Right cardiac atrium (tissue), 5 donors: Measurements from ENCODE around the gene ADGRL1. TPM values are rescaled to one million over a fixed set of nuclear protein-coding genes. Genes with fewer than 3 reads are reported as not detected.

Experiments used
- ATAC-seq, 2 donors: fragments of 200-7000 bp; cut with Tn5 transposase; one replicate each; pipeline versions ENCODE4 v1.8.0 to v1.9.1; 2020; ENCODE audit warnings: moderate library complexity in 2 of 2, mild to moderate bottlenecking in 1 of 2
- DNase-seq, 3 donors: peaks; one replicate each; pipeline ENCODE4 v3.0.0-alpha.2; 2020
- H3K27ac ChIP-seq: one replicate; pipeline ENCODE4 v1.5.1; 2013; ENCODE audit warnings: mild to moderate bottlenecking, low read length, control low read depth, moderate library complexity
- H3K27me3 ChIP-seq: one replicate; pipeline ENCODE4 v1.6.1; 2013; ENCODE audit not compliant: control insufficient read depth, insufficient read depth
- H3K4me1 ChIP-seq: one replicate; pipeline ENCODE4 v1.6.1; 2013; ENCODE audit warnings: low read length; ENCODE audit not compliant: control insufficient read depth, insufficient read depth
- H3K4me3 ChIP-seq: one replicate; pipeline ENCODE4 v1.5.1; 2013; ENCODE audit warnings: low read length, control low read depth
- H3K9me3 ChIP-seq: one replicate; pipeline ENCODE4 v1.6.1; 2013; ENCODE audit warnings: low read length; ENCODE audit not compliant: control insufficient read depth
- WGBS: extraction: QIAGEN DNeasy Blood & Tissue Kit; methylation state at CpG from one replicate; pipeline ENCODE4 v1.1.7; 2013; 5-methylcytosine and 5-hydroxymethylcytosine counted together
- intact Hi-C, 4 donors: fragments of 100-400 bp; cut with DNase I; formaldehyde crosslinking; loops; one replicate each; pipeline versions ENCODE4 v1.11.0 to v1.14.0; 2022 to 2023
- polyA plus RNA-seq: library from polyadenylated mRNA; stranded (reverse); fragments of 200-250 nt; gene quantifications from one replicate; pipeline ENCODE4 v1.2.3, GENCODE V29; 2013
- total RNA-seq, 4 donors: library from RNA; stranded (reverse); fragmentation: NEBNext Ultra II Directional; extraction: Animal tissue kit (Norgen Biotek cat#: 25700); gene quantifications; one replicate each; pipeline ENCODE4 v1.2.1, GENCODE V29; 2021
- donor health status: healthy with polysubstance abuse.
- donor health status: DM: no; HTN: yes; CAD: no.
- donor health status: DM: no; HTN: no; CAD: no.
- donor health status: DM: no; HTN: yes; CAD: no; lungs with severe emphysema.
- donor health status: DM: yes; HTN: yes; CAD: no.

ADGRL1 gene
- total and polyA plus RNA-seq, 5 donors = 20.1 to 36.9 (median 33.6) TPM

DNA sequence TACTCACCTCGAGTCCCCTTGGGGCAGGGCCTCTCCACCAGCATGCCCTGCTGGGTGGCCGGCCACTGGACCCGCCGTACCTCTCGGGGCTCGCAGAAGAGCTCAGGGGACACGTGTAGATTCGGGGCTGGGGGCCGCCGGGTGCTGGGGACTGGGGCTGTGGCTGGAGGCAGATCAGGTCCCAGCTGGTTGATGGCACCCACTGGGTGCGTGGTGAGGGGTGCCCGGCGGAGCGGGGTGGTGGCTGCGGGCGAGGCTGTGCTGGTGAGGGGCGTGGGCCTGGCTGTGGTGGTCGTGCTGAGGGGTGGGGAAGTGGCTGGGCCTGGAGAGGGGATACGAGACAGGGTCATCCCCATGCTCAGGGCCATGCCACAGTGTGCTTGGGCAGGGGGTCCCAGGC lies 44.7 kb downstream of the ADGRL1 start:
- H3K27ac ChIP-seq = no peak overlapping the region
- WGBS = 93% methylated on average over 19 of the region's 19 CpGs
- H3K9me3 ChIP-seq = no peaks in the 10 kb centered on the region
- no peak for ATAC-seq
- no peak overlapping the region for H3K4me3 ChIP-seq
- intact Hi-C loops = no loop called here
- no peaks in the 10 kb centered on the region for H3K4me1 ChIP-seq
- H3K27me3 ChIP-seq = no peaks in the 10 kb centered on the region
- peak in 1 of 3 donors; percentile 65 for DNase-seq

GRCh38 chr19:14160017-14160703 lies 45.8 kb downstream of the ADGRL1 start:
- Histone ChIP-seq H3K4me3 (no peak overlapping the region), H3K9me3 (no peaks in the 10 kb centered on the region), H3K4me1 (no peaks in the 10 kb centered on the region), H3K27me3 (no peaks in the 10 kb centered on the region), H3K27ac (no peak overlapping the region)
- WGBS = 88% methylated on average over 25 of the region's 25 CpGs
- ATAC-seq (no peak), DNase-seq (peak in 1 of 3 donors; percentile 50)
- intact Hi-C loops = no loop called here

GRCh38 chr19:14159059-14159458 lies 46.9 kb downstream of the ADGRL1 start:
- Histone ChIP-seq H3K4me3 (no peak overlapping the region), H3K9me3 (no peaks in the 10 kb centered on the region), H3K27ac (no peak overlapping the region), H3K4me1 (no peaks in the 10 kb centered on the region), H3K27me3 (no peaks in the 10 kb centered on the region)
- WGBS = 71% methylated on average over 12 of the region's 12 CpGs
- intact Hi-C loops = loop anchor here in 2 of 4 donors (10.0 kb wide), 2 partner anchors 126 to 186 kb away; no protein-coding TSS in a partner anchor
- ATAC-seq (no peak), DNase-seq (peak in 1 of 3 donors; percentile 43)

DNA sequence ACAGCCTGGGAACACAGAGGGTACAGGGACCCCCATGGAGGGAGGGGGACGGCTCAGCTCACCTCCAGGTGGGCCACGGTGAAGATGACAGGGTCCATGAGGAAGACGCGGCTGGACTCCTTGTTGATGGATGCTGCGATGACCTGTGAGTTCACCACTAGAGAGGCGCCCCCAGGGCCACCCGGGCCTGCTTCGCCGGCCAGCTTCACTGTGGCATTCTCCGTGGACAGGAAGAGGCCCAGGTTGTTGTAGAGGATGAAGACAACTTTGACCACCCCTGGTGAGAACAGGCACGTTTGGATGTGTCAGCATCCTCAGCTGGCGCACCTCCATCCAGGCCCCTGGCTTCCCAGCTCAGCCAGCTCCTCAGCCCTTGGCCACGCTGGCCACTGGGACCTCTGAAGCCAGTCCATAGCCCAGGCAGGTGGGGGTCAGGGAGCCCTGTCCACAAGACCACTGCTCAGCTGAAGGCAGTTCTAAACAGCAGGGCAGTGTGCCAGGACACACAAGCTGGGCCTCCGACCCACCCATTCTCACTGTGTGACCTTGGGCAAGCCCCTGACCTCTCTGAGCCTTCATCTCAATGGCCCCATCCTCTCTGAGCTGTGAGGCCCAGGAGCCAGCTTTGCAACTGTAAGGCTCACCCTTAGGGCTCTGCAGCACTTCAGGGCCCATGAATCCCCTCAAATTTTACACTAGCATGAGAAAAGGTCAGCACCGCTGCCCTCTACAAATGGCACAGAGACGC lies 47.5 kb downstream of the ADGRL1 start:
- no peaks in the 10 kb centered on the region for H3K9me3 ChIP-seq
- no peak overlapping the region for H3K27ac ChIP-seq
- H3K27me3 ChIP-seq = no peaks in the 10 kb centered on the region
- H3K4me1 ChIP-seq = no peaks in the 10 kb centered on the region
- 89% methylated on average over 16 of the region's 16 CpGs for WGBS
- intact Hi-C loops = loop anchor here in 2 of 4 donors (10.0 kb wide), 2 partner anchors 126 to 186 kb away; no protein-coding TSS in a partner anchor
- H3K4me3 ChIP-seq = no peak overlapping the region
- DNase-seq = peak in 1 of 3 donors; percentile 37
- ATAC-seq = no peak

DNA sequence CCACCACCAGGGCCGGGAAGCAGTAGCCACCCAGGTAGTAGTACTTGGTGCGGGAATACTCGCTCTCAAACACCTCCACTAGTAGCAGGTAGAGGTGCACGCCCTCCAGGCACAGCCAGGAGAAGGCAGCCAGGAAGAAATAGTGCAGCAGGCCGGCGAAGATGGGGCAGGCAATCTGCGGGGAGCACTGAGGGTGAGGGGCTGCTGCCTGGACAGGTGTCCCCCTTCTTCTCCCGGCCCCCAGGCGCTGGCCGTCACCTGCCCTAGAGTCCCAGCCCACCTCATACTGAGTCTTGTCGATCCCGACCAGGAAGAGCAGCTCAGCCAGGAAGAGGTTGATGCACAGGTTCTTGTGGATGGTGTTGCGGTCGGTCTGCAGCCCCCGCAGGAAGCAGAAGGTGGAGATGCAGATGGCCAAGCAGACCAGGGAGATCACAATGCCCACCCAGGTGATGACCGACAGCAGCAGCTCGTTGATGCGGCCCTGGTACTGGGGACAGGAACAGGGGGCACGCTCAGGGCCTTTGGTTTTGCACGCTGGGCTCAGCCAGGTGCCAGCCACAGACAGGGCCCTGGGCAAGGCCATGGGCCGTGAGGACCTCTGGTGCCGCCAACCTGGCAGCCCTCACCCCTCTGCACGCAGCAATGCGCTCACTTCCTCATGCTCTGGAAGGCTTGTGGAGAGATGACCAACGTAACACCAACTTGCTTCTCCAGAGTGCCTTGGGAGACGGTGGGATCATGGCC lies 48.8 kb downstream of the ADGRL1 start:
- intact Hi-C loops = loop anchor here in 2 of 4 donors (10.0 kb wide), 2 partner anchors 128 to 188 kb away; no protein-coding TSS in a partner anchor
- WGBS = 94% methylated on average over 26 of the region's 26 CpGs
- ATAC-seq = no peak

GRCh38 chr19:14156122-14156521 lies 49.8 kb downstream of the ADGRL1 start:
- Histone ChIP-seq H3K4me3 (no peak overlapping the region), H3K27ac (no peak overlapping the region), H3K27me3 (no peaks in the 10 kb centered on the region), H3K9me3 (no peaks in the 10 kb centered on the region), H3K4me1 (no peaks in the 10 kb centered on the region)
- DNase-seq (peak in 1 of 3 donors; percentile 39), ATAC-seq (no peak)
- intact Hi-C loops = loop anchor here in 2 of 4 donors (10.0 kb wide), 2 partner anchors 129 to 189 kb away; no protein-coding TSS in a partner anchor
- WGBS = 95% methylated on average over 12 of the region's 12 CpGs

More for the DNA sequence above, 48.8 kb downstream of the ADGRL1 start:
- DNase-seq = no peak
- H3K27me3 ChIP-seq = no peaks in the 10 kb centered on the region
- H3K27ac ChIP-seq = no peak overlapping the region
- H3K4me1 ChIP-seq = no peaks in the 10 kb centered on the region
- no peak overlapping the region for H3K4me3 ChIP-seq
- no peaks in the 10 kb centered on the region for H3K9me3 ChIP-seq

DNA sequence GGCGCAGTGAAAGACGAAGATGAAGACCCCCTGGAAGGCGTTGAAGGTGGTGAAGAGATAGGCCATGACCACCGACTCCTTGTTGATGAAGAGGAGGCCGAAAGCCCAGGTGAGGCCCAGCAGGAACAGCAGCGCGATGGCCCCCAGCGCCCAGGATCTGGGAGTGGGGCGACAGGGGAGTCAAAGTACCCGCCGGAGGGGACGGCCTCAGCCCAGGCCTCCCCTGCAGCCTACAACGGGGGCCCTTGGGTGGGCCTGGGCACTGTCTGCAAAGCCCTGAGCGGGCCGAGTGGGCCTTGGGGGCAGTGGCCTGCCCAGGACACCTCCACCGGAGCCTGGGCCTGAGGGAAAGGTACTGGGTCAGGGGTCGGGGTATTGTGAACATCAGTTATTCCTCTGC lies 50.6 kb downstream of the ADGRL1 start:
- no peaks in the 10 kb centered on the region for H3K9me3 ChIP-seq
- intact Hi-C loops = loop anchor here in 2 of 4 donors (10.0 kb wide), 2 partner anchors 129 to 189 kb away; no protein-coding TSS in a partner anchor
- H3K27ac ChIP-seq = no peak overlapping the region
- H3K4me1 ChIP-seq = no peaks in the 10 kb centered on the region
- ATAC-seq = no peak
- no peaks in the 10 kb centered on the region for H3K27me3 ChIP-seq
- peak in 1 of 3 donors; percentile 45 for DNase-seq
- WGBS = 95% methylated on average over 17 of the region's 17 CpGs
- H3K4me3 ChIP-seq = no peak overlapping the region

DNA sequence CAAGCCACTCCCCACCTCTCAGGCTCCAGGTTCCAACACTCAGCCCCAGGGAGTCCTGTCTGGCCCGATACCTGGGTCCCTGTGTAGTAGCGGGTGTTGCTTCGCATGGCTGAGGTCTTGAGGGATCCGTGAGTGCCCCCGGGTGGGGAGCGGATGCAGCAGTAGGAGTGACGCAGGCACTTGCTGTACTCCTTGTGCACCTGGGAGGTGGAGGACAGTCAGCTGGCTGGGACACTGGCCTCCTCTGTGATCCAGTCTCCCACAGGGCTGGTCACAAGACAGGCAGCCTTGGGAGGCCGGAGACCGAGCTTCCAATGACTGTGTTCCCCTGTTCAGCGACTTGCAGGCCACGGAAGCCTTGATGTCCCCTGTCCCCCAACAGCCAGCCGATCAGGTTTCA lies 53.3 kb downstream of the ADGRL1 start:
- DNase-seq (no peak), ATAC-seq (no peak)
- intact Hi-C loops = loop anchor here in 2 of 4 donors (10.0 kb wide), 2 partner anchors 132 to 192 kb away; no protein-coding TSS in a partner anchor
- H3K4me1 ChIP-seq = peaks cover 5% of the 10 kb centered on the region
- WGBS = 94% methylated on average over 12 of the region's 12 CpGs
- H3K27ac ChIP-seq = no peak overlapping the region
- no peak overlapping the region for H3K4me3 ChIP-seq
- no peaks in the 10 kb centered on the region for H3K27me3 ChIP-seq
- H3K9me3 ChIP-seq = no peaks in the 10 kb centered on the region

- intact Hi-C loops = loop anchor here in 2 of 4 donors (10.0 kb wide), 2 partner anchors 134 to 194 kb away; no protein-coding TSS in a partner anchor
- DNase-seq = peak in 1 of 3 donors; percentile 60
- Histone ChIP-seq H3K27ac (peak overlapping the region; percentile 16), H3K4me1 (peaks cover 5% of the 10 kb centered on the region), H3K27me3 (no peaks in the 10 kb centered on the region), H3K9me3 (no peaks in the 10 kb centered on the region), H3K4me3 (no peak overlapping the region)
- no peak for ATAC-seq
- 89% methylated on average over 47 of the region's 47 CpGs for WGBS
Measured at GRCh38 chr19:14150770-14151661, 55.0 kb downstream of the ADGRL1 start.
